ENCODE results near the gene DTNB. TPM values are rescaled to one million over a fixed set of nuclear protein-coding genes. Genes with fewer than 3 reads are reported as not detected.
"Not testable (repeated sequence)": the region's sequence is repeated elsewhere in the genome, so short reads cannot be mapped to it uniquely, and the experiment has no call there.

Gene DTNB
- polyA plus RNA-seq, 1 donor = 5.7 TPM

DNA sequence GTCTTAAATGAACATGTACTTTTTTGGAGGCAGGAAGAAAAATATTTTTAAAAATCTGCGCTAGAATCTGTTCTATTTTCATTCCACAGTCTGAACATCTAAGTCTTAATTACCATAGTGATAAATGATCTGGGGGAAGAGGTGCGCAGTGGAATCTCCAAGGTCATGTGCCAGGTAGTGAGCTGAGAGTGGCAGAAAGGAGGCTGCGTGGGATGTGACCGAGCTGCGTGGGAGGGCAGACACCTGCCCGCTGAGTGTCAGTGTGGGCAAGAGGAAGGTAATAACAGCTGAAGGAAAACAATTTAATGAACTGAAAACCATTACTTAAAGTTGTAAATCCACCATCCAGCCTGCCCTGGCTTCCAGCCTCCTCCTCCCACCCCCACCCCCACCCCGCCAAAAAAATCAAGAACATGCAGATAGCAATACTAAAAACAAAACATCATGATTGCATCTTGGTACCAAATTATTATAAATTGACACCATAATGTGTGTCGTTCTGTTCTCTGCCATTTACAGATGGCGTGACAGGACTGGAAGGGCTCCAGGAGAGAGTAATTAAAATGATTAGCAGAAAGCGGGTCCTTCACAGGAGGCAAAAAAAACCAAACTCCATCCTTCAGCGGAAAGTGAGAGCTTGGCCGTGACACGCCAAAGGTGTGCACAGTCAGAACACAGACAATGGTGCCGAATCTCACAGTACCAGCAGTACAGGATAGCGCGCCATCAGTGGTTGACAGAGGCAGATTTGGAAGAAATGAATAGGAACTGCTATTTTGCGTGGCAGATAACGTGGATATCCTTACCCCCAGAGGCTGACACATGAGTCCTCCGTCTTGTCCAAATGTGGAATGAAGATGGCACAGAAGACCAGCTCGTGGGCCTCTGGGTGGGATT is 11.4 kb upstream of the DTNB start:
- no peak for DNase-seq (ENCODE audit: low read depth)

DNA sequence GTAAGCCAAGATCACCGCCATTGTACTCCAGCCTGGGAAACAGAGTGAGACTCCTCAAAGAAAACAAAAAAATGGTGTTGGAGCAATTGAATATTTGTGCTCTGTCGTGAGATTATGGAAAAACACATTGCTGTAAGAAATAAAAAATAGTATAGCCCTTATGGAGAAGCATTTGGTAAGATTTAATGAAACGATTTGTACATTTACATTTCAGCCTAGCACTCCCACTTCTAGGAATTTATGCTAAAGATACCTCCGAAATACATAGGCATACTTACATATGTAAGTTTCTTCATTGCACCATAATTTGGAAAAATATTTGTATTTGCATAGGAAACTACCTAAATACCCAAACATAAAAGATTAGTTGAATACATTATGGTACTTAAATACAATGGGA is 8.7 kb upstream of the DTNB start:
- DNase-seq (ENCODE audit: low read depth) = no peak

- DNase-seq (ENCODE audit: low read depth) = no peak
These were observed 4.5 kb upstream of the DTNB start for GRCh38 chr2:25677877-25678276.

DNA sequence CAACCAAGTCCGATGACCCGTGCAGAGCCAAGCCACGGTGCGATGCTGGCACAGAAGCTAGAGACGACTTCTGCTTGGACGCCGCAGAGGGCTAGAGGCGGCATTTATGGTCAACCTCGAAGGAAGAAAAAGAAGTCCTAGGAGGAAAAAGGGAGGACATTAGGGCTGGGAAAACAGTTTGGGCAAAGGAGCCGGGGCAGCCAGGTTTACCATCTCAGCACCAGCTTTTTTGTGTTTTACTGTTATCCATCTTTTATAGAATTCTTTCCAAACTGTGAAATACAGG is 643 bp upstream of the DTNB start:
- DNase-seq (ENCODE audit: low read depth) = no peak

DNA sequence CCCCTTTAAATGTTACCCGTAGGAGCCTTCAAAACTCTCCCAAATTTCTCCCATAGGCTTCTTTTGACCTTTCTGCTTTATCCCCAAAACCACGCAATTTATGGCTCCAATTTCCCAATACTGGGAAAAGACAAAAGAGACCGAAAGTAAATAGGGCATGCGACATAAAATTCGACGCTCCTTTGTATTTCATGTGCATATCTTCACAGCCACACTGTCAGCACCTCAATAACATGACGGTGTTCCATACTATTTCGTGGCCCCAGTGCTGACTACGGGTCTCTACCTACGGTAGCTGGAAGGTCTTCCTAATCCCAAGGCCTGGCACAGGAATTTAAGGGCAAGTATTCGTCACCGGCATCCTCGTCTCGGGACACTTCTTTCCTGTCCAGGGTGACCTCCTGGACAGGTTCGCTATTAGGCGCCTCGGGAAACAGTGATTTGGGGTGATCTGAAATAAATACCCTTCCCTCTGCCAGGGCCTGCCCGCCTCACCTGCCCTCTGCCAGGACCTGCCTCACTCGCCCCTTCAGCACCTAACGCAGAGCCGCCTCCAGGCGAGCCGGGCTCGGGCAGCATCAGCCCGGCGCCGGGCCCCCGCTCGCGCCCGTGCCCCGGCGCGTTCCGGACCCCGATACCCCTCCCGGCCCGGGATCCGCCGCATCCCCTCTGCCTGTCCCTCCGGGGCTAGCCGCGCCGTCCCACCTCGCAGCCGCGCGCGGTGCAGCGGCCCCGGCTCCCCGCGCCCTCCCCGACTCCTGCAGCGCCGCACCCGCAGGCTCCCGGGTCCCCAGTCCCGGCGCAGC is 680 bp downstream of the DTNB start:
- no peak for DNase-seq (ENCODE audit: low read depth)

DNA sequence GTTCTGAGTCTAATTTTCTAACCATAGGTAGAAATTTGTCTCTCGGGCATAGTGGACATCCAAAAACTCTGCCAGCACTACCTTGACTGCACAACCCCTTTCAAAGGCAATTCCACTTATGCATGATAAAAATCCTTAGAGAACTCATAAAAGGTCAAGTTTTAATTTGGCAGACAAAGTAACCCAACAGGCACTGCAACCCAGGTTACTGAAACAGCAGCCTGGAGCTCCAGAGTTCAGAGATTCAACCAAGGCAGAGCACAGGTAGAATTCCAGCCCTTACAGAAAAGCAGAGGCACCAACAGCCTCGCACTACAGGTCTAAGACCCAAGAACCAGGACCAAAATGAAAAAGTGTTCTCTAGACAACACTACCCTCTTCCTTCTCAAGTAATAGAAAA is 1.8 kb downstream of the DTNB start:
- DNase-seq (ENCODE audit: low read depth) = no peak

GRCh38 chr2:25669520-25669919 is 3.9 kb downstream of the DTNB start:
- DNase-seq (ENCODE audit: low read depth) = no peak

GRCh38 chr2:25666218-25666617 is 7.2 kb downstream of the DTNB start:
- DNase-seq (ENCODE audit: low read depth) = no peak

DNA sequence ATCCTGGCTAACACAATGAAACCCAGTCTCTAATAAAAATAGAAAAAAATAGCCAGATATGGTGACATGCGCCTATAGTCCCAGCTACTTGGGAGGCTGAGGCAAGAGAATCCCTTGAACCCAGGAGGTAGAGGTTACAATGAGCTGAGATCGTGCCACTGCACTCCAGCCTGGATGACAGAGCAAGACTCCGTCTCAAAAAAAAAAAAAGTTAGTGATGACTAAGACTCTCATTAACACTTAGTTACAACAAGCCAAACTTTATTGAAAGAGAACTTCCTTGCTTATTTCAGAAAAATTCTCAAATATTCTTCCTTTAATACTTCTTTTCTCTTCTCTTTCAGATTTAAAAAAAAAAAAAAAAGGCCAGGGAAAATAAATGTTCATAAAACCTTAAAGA is 7.9 kb downstream of the DTNB start:
- DNase-seq (ENCODE audit: low read depth) = not testable (repeated sequence)

DNA sequence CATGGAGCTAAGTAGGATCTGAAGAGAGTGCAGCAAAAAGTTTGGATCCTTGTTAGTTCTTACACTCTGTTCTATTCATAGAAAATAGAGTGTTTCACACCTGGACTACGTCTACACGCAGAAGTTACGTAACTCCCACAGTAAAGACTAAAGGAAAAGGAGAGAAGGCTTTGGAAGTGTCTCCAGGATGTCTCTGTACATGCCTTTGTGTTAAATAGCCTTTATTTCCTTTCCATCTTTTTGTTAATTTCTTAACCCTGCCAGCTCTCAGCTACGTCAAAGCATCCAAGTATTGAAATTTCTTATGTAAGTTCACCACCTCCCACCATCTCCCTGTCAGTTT is 8.4 kb downstream of the DTNB start:
- DNase-seq (ENCODE audit: low read depth) = no peak

GRCh38 chr2:25664183-25664964 is 9.0 kb downstream of the DTNB start:
- peak; percentile 36 for DNase-seq (ENCODE audit: low read depth)

DNA sequence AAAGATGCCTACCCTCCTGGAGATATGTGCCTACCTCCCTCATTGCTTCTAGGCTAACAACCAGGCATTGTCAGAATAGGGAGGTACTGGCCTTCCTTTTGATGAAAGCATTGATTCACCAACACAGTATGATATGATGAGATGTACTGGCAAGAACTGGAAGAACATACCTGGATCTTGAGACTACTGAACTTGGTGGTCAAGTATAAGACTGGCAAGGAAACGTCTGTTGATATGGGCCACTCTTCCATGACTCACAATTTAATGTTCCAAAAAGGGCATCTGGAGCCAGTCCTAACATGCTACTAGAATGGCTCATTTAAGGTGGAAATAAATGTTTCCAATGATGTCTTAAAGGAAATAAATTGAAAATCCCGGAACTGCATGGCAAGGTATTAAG is 18.1 kb downstream of the DTNB start:
- DNase-seq (ENCODE audit: low read depth) = no peak

DNA sequence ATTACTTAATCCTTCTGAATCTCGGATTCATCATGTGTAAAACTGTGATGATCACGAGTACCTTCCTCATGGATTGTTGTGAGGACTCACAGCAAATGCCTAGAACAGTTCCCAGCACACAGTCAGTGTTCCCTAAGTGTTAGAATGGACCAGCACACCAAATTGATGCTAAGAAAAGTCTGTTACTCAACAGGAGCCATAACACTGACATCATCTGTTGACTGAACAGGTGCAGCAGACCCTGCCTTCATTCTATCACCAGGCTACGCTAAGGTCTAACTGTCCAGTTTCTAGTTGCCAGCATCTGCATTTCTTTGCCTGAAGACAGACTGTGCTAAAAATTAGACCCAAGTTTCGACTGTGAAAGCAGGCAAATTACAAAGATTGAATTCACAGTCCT is 18.6 kb downstream of the DTNB start:
- DNase-seq (ENCODE audit: low read depth) = no peak

- no peak for DNase-seq (ENCODE audit: low read depth)
These were observed 21.5 kb downstream of the DTNB start for GRCh38 chr2:25651782-25652455.

GRCh38 chr2:25651066-25651465 is 22.3 kb downstream of the DTNB start:
- no peak for DNase-seq (ENCODE audit: low read depth)

DNA sequence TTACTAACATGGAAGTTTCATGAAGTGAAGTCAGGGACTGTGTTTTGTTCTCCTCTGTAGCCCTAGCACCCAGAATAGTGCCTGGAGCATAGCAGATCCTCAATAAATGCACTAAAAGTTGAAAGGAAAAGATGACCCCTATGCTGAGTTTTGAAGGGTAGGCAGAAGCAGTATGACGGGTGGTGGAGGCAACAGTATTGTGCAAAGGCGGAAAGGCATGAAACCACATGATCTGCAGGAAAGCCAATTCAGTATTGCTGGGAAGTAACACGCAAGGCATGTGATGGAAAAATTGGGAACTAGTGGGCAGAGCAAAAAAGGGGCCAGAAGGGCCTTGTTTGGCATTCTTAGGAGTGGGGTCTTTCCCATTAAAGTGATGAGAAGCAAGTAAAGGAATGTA is 23.1 kb downstream of the DTNB start:
- no peak for DNase-seq (ENCODE audit: low read depth)

DNA sequence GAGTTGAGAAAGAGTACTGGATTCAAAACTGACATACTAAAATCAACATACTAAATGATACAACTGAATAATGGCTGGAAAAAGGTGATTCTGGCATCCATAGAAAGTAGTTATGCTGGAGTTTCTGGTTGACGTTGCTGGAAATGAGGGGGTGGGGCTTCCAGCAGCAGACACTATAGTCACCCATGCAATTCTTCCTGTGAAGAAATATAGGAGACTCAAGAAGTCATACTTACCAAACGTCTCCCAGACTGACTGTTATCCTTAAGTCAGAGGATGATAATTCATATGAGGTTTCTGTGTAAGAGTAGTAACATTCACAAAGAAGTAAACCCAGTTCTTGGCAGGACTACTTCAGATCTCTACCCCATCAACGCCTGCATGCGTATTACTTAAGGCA is 23.6 kb downstream of the DTNB start:
- no peak for DNase-seq (ENCODE audit: low read depth)

GRCh38 chr2:25642298-25642697 is 31.1 kb downstream of the DTNB start:
- no peak for DNase-seq (ENCODE audit: low read depth)

GRCh38 chr2:25639696-25640095 is 33.7 kb downstream of the DTNB start:
- no peak for DNase-seq (ENCODE audit: low read depth)

DNA sequence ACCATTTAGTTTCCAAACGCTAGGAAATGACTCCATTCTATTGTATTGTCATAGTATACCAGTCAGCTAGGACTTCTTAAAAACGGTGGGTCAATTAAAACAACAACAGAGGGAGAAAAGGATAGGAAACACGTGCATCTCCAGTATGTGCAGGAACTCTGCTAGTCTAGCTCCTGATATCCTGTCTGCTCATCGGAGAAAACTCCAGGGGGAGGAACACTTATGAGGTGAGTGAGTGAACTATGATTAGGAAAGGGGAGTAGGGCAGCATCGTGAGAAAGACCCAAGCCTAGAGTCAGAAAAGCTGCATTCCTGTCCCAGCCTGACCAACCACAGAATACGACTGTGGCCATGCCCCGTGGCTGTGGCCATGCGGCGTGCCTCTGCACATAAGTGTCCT is 34.2 kb downstream of the DTNB start:
- DNase-seq (ENCODE audit: low read depth) = no peak

GRCh38 chr2:25635797-25636196 is 37.6 kb downstream of the DTNB start:
- no peak for DNase-seq (ENCODE audit: low read depth)

GRCh38 chr2:25633801-25634200 is 39.6 kb downstream of the DTNB start:
- not testable (repeated sequence) for DNase-seq (ENCODE audit: low read depth)
